ENCODE measurements around the gene PSENEN. TPM values are rescaled to one million over a fixed set of nuclear protein-coding genes. Genes with fewer than 3 reads are reported as not detected.

The PSENEN gene
- polyA plus RNA-seq, 1 donor (not counting 4 experiments of a cell fraction or from before 2014, with no cell fraction given): 36.2 TPM

GRCh38 chr19:35781650-35782049 is 36.2 kb downstream of the PSENEN start:
- Histone ChIP-seq H3K4me3 (ENCODE audit: control insufficient read depth in 2 of 3, extremely low read depth in 1 of 3, insufficient read depth in 2 of 3, low read depth in 1 of 3, low read length in 3 of 3) (no peak overlapping the region), H2AFZ (ENCODE audit: control insufficient read depth, low read length) (no peak overlapping the region), H3K36me3 (ENCODE audit: control insufficient read depth in 2 of 2, extremely low read depth in 1 of 2, insufficient read depth in 2 of 2, low read length in 2 of 2) (no peaks in the 10 kb centered on the region), H3K4me2 (ENCODE audit: control insufficient read depth, extremely low read depth, insufficient read depth, low read depth, low read length) (no peak overlapping the region), H3K4me1 (ENCODE audit: control insufficient read depth, extremely low read depth, insufficient read depth, low read length) (no peaks in the 10 kb centered on the region), H3K9me1 (ENCODE audit: control insufficient read depth, extremely low read depth, insufficient read depth, low read length) (no peaks in the 10 kb centered on the region), H3K27me3 (ENCODE audit: control insufficient read depth, extremely low read depth, insufficient read depth, low read length) (no peaks in the 10 kb centered on the region), H3K9ac (ENCODE audit: control insufficient read depth, extremely low read depth, insufficient read depth, low read length) (no peak overlapping the region), H3K27ac (ENCODE audit: control insufficient read depth, insufficient read depth, low read length) (no peak overlapping the region), H4K20me1 (ENCODE audit: control insufficient read depth, extremely low read depth, insufficient read depth, low read length) (no peaks in the 10 kb centered on the region), H3K9me3 (ENCODE audit: control insufficient read depth, low read depth, low read length) (no peaks in the 10 kb centered on the region), H3K79me2 (ENCODE audit: control insufficient read depth, insufficient read depth, low read length) (no peaks in the 10 kb centered on the region)
- no peak for TF ChIP-seq EZH2 (IDR thresholded peaks at IDR 0.05; ENCODE audit: low read length)
- no peak for TF ChIP-seq CTCF (optimal IDR thresholded peaks at IDR 0.05 in 1 of 3, IDR thresholded peaks at IDR 0.05 in 1 of 3, conservative IDR thresholded peaks at IDR 0.05 in 1 of 3; ENCODE audit: extremely low read depth in 1 of 3, insufficient read depth in 2 of 3, low read length in 3 of 3)
- FAIRE-seq: no peak
- DNase-seq (ENCODE audit: low read depth, low spot score): no peak
- dilution Hi-C loops (cut with MboI; ENCODE audit: extremely low pct_ligation_motif_present, low sequenced_read_pairs): no loop called here

- Histone ChIP-seq H3K27ac (ENCODE audit: control insufficient read depth, insufficient read depth, low read length) (no peak overlapping the region), H3K9ac (ENCODE audit: control insufficient read depth, extremely low read depth, insufficient read depth, low read length) (no peak overlapping the region), H3K9me3 (ENCODE audit: control insufficient read depth, low read depth, low read length) (no peaks in the 10 kb centered on the region), H2AFZ (ENCODE audit: control insufficient read depth, low read length) (no peak overlapping the region), H3K27me3 (ENCODE audit: control insufficient read depth, extremely low read depth, insufficient read depth, low read length) (no peaks in the 10 kb centered on the region), H3K4me2 (ENCODE audit: control insufficient read depth, extremely low read depth, insufficient read depth, low read depth, low read length) (no peak overlapping the region), H4K20me1 (ENCODE audit: control insufficient read depth, extremely low read depth, insufficient read depth, low read length) (no peaks in the 10 kb centered on the region), H3K36me3 (ENCODE audit: control insufficient read depth in 2 of 2, extremely low read depth in 1 of 2, insufficient read depth in 2 of 2, low read length in 2 of 2) (no peaks in the 10 kb centered on the region), H3K79me2 (ENCODE audit: control insufficient read depth, insufficient read depth, low read length) (no peaks in the 10 kb centered on the region), H3K4me3 (ENCODE audit: control insufficient read depth in 2 of 3, extremely low read depth in 1 of 3, insufficient read depth in 2 of 3, low read depth in 1 of 3, low read length in 3 of 3) (no peak overlapping the region), H3K4me1 (ENCODE audit: control insufficient read depth, extremely low read depth, insufficient read depth, low read length) (no peaks in the 10 kb centered on the region), H3K9me1 (ENCODE audit: control insufficient read depth, extremely low read depth, insufficient read depth, low read length) (no peaks in the 10 kb centered on the region)
- FAIRE-seq (no peak), DNase-seq (ENCODE audit: low read depth, low spot score) (no peak)
- dilution Hi-C loops (cut with MboI; ENCODE audit: extremely low pct_ligation_motif_present, low sequenced_read_pairs): no loop called here
- TF ChIP-seq CTCF (optimal IDR thresholded peaks at IDR 0.05 in 1 of 3, IDR thresholded peaks at IDR 0.05 in 1 of 3, conservative IDR thresholded peaks at IDR 0.05 in 1 of 3; ENCODE audit: extremely low read depth in 1 of 3, insufficient read depth in 2 of 3, low read length in 3 of 3): no peak
- TF ChIP-seq EZH2 (IDR thresholded peaks at IDR 0.05; ENCODE audit: low read length): no peak
These were observed 37.1 kb downstream of the PSENEN start for GRCh38 chr19:35782589-35782988.

Measured in keratinocyte (primary cell).